ENCODE data around the gene OXT.
A peak's percentile ranks its signal among the peaks of the same experiment; 100 is the strongest.

The OXT gene

DNA sequence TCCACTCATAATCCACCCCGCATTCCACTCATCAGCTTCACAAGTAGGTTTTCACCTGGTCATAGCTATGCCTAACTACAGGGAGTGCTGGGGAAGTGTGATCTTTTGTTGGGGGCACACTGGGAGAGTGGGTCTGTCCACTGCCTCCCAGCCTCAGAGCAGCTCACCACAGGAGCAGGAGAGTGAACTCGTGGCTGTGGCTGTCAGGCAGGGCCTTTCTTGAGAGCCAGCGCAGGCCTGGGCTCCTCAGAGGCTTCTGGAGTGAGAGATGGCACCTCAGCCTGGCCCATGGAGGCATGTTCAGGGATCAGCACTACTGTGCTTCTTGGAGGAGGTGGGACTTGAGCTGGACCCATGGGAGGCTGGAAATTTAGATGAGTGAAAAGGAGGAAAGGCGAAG, 32.0 kb upstream of the OXT start:
- Histone ChIP-seq H3K4me3 (ENCODE audit: low read depth, low read length) (no peak overlapping the region), H3K9me3 (ENCODE audit: control insufficient read depth, insufficient read depth, low read depth, low read length) (no peaks in the 10 kb centered on the region), H3K36me3 (ENCODE audit: control insufficient read depth in 2 of 2, insufficient read depth in 1 of 2, low read length in 2 of 2) (peaks cover 21 to 63% of the 10 kb centered on the region in 2 experiments), H3K27ac (ENCODE audit: extremely low read depth, low read depth, low read length) (no peak overlapping the region), H3K4me1 (ENCODE audit: control insufficient read depth, insufficient read depth, low read length) (peaks cover 12% of the 10 kb centered on the region)
- TF ChIP-seq, protein P1, sequence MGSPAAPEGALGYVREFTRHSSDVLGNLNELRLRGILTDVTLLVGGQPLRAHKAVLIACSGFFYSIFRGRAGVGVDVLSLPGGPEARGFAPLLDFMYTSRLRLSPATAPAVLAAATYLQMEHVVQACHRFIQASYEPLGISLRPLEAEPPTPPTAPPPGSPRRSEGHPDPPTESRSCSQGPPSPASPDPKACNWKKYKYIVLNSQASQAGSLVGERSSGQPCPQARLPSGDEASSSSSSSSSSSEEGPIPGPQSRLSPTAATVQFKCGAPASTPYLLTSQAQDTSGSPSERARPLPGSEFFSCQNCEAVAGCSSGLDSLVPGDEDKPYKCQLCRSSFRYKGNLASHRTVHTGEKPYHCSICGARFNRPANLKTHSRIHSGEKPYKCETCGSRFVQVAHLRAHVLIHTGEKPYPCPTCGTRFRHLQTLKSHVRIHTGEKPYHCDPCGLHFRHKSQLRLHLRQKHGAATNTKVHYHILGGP (tag by site-specific recombination; IDR thresholded peaks at IDR 0.05): no peak
- TF ChIP-seq WT1 (tag by site-specific recombination; IDR thresholded peaks at IDR 0.05) (no peak), ZNF629 (tag by site-specific recombination; IDR thresholded peaks at IDR 0.05) (no peak), PRDM10 (tag by site-specific recombination; IDR thresholded peaks at IDR 0.05) (no peak), ZNF2 (tag by site-specific recombination; IDR thresholded peaks at IDR 0.05) (no peak), ZNF837 (tag by site-specific recombination; IDR thresholded peaks at IDR 0.05) (no peak), ZNF423 (tag by site-specific recombination; IDR thresholded peaks at IDR 0.05) (no peak), HOXC10 (CRISPR knock-in tag; IDR thresholded peaks at IDR 0.05) (no peak), ZNF16 (tag by site-specific recombination; IDR thresholded peaks at IDR 0.05; ENCODE audit: low read depth) (no peak), ZNF133 (tag by site-specific recombination; IDR thresholded peaks at IDR 0.05) (no peak)
- ChIA-PET POLR2A (no interaction called here), CTCF (interaction anchor here (0.6 kb wide), 2 partner anchors 265 to 280 kb away, joined by 3 read pairs; no protein-coding TSS in a partner anchor)

DNA sequence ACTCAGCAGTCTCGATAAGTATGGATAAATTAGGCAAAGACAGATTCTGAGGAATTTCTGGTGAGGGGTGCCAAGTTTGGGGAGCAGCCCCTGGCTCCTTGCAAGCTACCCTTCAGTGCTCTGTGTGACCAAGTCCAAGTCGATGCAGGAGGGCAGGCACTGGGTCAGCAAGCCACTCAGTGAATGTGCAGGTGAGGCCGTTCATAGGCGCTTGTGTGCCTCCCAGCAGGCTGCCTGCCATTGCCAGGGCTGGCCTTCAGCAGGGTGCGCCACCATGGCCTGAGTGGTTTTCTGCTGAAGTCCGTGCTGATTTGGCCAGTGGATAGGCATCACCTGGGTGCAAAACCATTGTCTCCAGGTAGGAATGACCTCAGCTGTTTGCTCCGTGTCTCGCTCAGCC, 31.3 kb upstream of the OXT start:
- POLR2A ChIA-PET: no interaction called here
- CTCF ChIA-PET: no interaction called here
- no peak overlapping the region for H3K4me3 ChIP-seq (ENCODE audit: low read depth, low read length)
- H3K27ac ChIP-seq (ENCODE audit: extremely low read depth, low read depth, low read length): no peak overlapping the region
- peaks cover 12% of the 10 kb centered on the region for H3K4me1 ChIP-seq (ENCODE audit: control insufficient read depth, insufficient read depth, low read length)
- no peaks in the 10 kb centered on the region for H3K9me3 ChIP-seq (ENCODE audit: control insufficient read depth, insufficient read depth, low read depth, low read length)
- TF ChIP-seq CTCF (tag by site-specific recombination; IDR thresholded peaks at IDR 0.05): no peak
- peaks cover 16 to 56% of the 10 kb centered on the region in 2 experiments for H3K36me3 ChIP-seq (ENCODE audit: control insufficient read depth in 2 of 2, insufficient read depth in 1 of 2, low read length in 2 of 2)

GRCh38 chr20:3041854-3042409, 29.5 kb upstream of the OXT start:
- Histone ChIP-seq H3K36me3 (ENCODE audit: control insufficient read depth in 2 of 2, insufficient read depth in 1 of 2, low read length in 2 of 2) (peaks cover 4 to 38% of the 10 kb centered on the region in 2 experiments; a peak in 2 of 3 replicates), H3K4me3 (ENCODE audit: low read depth, low read length) (no peak overlapping the region), H3K9me3 (ENCODE audit: control insufficient read depth, insufficient read depth, low read depth, low read length) (no peaks in the 10 kb centered on the region), H3K27ac (ENCODE audit: extremely low read depth, low read depth, low read length) (peak overlapping the region; percentile 62), H3K4me1 (ENCODE audit: control insufficient read depth, insufficient read depth, low read length) (peaks cover 12% of the 10 kb centered on the region)
- ChIA-PET CTCF (interaction anchor here (0.6 to 1.1 kb wide), 3 partner anchors 12 to 1376 kb away, joined by 3 to 7 read pairs (median 3); no protein-coding TSS in a partner anchor), POLR2A (interaction anchor here (0.5 to 1.4 kb wide), 3 partner anchors 8 to 169 kb away, joined by 3 to 5 read pairs (median 3); no protein-coding TSS in a partner anchor)
- peak; percentile 24 for TF ChIP-seq ZNF341 (tag by site-specific recombination; IDR thresholded peaks at IDR 0.05; ENCODE audit: low read depth)
- no peak for TF ChIP-seq ZNF16 (tag by site-specific recombination; IDR thresholded peaks at IDR 0.05; ENCODE audit: low read depth)
- no peak for TF ChIP-seq KLF9 (tag by site-specific recombination; IDR thresholded peaks at IDR 0.05; ENCODE audit: low read depth)
- TF ChIP-seq, protein P2, sequence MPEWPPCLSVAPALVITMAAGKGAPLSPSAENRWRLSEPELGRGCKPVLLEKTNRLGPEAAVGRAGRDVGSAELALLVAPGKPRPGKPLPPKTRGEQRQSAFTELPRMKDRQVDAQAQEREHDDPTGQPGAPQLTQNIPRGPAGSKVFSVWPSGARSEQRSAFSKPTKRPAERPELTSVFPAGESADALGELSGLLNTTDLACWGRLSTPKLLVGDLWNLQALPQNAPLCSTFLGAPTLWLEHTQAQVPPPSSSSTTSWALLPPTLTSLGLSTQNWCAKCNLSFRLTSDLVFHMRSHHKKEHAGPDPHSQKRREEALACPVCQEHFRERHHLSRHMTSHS (tag by site-specific recombination; IDR thresholded peaks at IDR 0.05): no peak
- TF ChIP-seq MZF1 (tag by site-specific recombination; IDR thresholded peaks at IDR 0.05; ENCODE audit: borderline replicate concordance): peak; percentile 41; the same call in 1 of the 2 replicates
- TF ChIP-seq ZNF837 (tag by site-specific recombination; IDR thresholded peaks at IDR 0.05): no peak
- TF ChIP-seq ZBTB17 (tag by site-specific recombination; IDR thresholded peaks at IDR 0.05): peak; percentile 21; the same call in 1 of the 2 replicates
- TF ChIP-seq ZNF274 (IDR thresholded peaks at IDR 0.05; ENCODE audit: low read length): no peak
- TF ChIP-seq ZNF274 (tag by site-specific recombination; IDR thresholded peaks at IDR 0.05; ENCODE audit: borderline replicate concordance): no peak
- TF ChIP-seq ZBTB11 (tag by site-specific recombination; conservative IDR thresholded peaks at IDR 0.05; ENCODE audit: low read depth): peak; percentile 46; the same call in 1 of the 2 replicates
- no peak for TF ChIP-seq ZNF664 (tag by site-specific recombination; IDR thresholded peaks at IDR 0.05)
